ENCODE data around the gene GARIN5B. TPM values are rescaled to one million over a fixed set of nuclear protein-coding genes. Genes with fewer than 3 reads are reported as not detected.

GARIN5B gene
- polyA plus RNA-seq, 1 of the 3 experiments (the other 2 are of a cell fraction): not detected

GRCh38 chr19:55385724-55386492 lies 22.8 kb upstream of the GARIN5B start, which contains the start of gene RPL28:
Gene RPL28 (plus strand): TSS chr19:55385932. CDS start chr19:55386358, 426 bp downstream.
- Histone ChIP-seq H3K79me2 (ENCODE audit: insufficient read depth) (peaks cover 48% of the 10 kb centered on the region), H3K9me2 (no peaks in the 10 kb centered on the region), H3K27ac (ENCODE audit: low read depth in 2 of 2, low read length in 1 of 2) (peak within 1 kb of the TSS; percentile 98), H2AFZ (ENCODE audit: low read depth) (peak within 1 kb of the TSS; percentile 94), H3K4me3 (ENCODE audit: low read depth in 2 of 2, low read length in 1 of 2) (peak within 1 kb of the TSS; percentile 86 to 97), H3F3A (replicated peaks; ENCODE audit: insufficient read depth) (peaks cover 29% of the 10 kb centered on the region), H3K36me3 (replicated peaks in 1 of 2; ENCODE audit: control insufficient read depth in 1 of 2, insufficient read depth in 2 of 2, low read length in 1 of 2) (peaks cover 39% of the 10 kb centered on the region in 2 experiments), H3K4me2 (peak within 1 kb of the TSS; percentile 100), H3K9me3 (no peaks in the 10 kb centered on the region), H4K20me1 (ENCODE audit: insufficient read depth) (peaks cover 50% of the 10 kb centered on the region), H3K4me1 (ENCODE audit: control insufficient read depth in 1 of 2, insufficient read depth in 2 of 2, low read depth in 1 of 2, low read length in 1 of 2) (peaks cover 25 to 51% of the 10 kb centered on the region in 2 experiments; a peak in 3 of 4 replicates), H3K9ac (peak within 1 kb of the TSS; percentile 97), H3K27me3 (ENCODE audit: insufficient read depth) (no peaks in the 10 kb centered on the region)
- WGBS (ENCODE audit: low lambda C conversion rate): under 1% methylated on average over 45 of the region's 68 CpGs
- TF ChIP-seq MXI1 (IDR thresholded peaks at IDR 0.05; ENCODE audit: low read depth, low read length) (peak; percentile 21; the same call in 1 of the 2 replicates), ELF1 (IDR thresholded peaks at IDR 0.05) (peak; percentile 63), YY1 (IDR thresholded peaks at IDR 0.05; ENCODE audit: low read depth) (peak; percentile 53), SIN3A (IDR thresholded peaks at IDR 0.05; ENCODE audit: borderline replicate concordance, low read depth, low read length) (peak; percentile 97), RCOR1 (IDR thresholded peaks at IDR 0.05; ENCODE audit: low read length) (no peak), CTCF (IDR thresholded peaks at IDR 0.05) (no peak), POLR2AphosphoS5 (IDR thresholded peaks at IDR 0.05; ENCODE audit: low read depth, low read length) (peak; percentile 100), TAF1 (IDR thresholded peaks at IDR 0.05; ENCODE audit: borderline replicate concordance, low read depth, low read length) (peak; percentile 100), MEF2A (IDR thresholded peaks at IDR 0.05; ENCODE audit: borderline replicate concordance, low read depth) (no peak), CHD2 (IDR thresholded peaks at IDR 0.05; ENCODE audit: low read length, partially characterized antibody) (no peak), EP300 (IDR thresholded peaks at IDR 0.05; ENCODE audit: borderline replicate concordance in 1 of 2, low read depth in 1 of 2, low read length in 1 of 2) (no peak), GABPA (IDR thresholded peaks at IDR 0.05; ENCODE audit: low read depth) (peak; percentile 90), RAD21 (IDR thresholded peaks at IDR 0.05; ENCODE audit: low read length) (no peak)
- TF ChIP-seq, protein P1, sequence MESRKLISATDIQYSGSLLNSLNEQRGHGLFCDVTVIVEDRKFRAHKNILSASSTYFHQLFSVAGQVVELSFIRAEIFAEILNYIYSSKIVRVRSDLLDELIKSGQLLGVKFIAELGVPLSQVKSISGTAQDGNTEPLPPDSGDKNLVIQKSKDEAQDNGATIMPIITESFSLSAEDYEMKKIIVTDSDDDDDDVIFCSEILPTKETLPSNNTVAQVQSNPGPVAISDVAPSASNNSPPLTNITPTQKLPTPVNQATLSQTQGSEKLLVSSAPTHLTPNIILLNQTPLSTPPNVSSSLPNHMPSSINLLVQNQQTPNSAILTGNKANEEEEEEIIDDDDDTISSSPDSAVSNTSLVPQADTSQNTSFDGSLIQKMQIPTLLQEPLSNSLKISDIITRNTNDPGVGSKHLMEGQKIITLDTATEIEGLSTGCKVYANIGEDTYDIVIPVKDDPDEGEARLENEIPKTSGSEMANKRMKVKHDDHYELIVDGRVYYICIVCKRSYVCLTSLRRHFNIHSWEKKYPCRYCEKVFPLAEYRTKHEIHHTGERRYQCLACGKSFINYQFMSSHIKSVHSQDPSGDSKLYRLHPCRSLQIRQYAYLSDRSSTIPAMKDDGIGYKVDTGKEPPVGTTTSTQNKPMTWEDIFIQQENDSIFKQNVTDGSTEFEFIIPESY (IDR thresholded peaks at IDR 0.05; ENCODE audit: borderline replicate concordance, low read depth): no peak
- TF ChIP-seq, protein P2, sequence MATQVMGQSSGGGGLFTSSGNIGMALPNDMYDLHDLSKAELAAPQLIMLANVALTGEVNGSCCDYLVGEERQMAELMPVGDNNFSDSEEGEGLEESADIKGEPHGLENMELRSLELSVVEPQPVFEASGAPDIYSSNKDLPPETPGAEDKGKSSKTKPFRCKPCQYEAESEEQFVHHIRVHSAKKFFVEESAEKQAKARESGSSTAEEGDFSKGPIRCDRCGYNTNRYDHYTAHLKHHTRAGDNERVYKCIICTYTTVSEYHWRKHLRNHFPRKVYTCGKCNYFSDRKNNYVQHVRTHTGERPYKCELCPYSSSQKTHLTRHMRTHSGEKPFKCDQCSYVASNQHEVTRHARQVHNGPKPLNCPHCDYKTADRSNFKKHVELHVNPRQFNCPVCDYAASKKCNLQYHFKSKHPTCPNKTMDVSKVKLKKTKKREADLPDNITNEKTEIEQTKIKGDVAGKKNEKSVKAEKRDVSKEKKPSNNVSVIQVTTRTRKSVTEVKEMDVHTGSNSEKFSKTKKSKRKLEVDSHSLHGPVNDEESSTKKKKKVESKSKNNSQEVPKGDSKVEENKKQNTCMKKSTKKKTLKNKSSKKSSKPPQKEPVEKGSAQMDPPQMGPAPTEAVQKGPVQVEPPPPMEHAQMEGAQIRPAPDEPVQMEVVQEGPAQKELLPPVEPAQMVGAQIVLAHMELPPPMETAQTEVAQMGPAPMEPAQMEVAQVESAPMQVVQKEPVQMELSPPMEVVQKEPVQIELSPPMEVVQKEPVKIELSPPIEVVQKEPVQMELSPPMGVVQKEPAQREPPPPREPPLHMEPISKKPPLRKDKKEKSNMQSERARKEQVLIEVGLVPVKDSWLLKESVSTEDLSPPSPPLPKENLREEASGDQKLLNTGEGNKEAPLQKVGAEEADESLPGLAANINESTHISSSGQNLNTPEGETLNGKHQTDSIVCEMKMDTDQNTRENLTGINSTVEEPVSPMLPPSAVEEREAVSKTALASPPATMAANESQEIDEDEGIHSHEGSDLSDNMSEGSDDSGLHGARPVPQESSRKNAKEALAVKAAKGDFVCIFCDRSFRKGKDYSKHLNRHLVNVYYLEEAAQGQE (IDR thresholded peaks at IDR 0.05; ENCODE audit: low read depth, low read length): peak; percentile 81; the same call in 1 of the 2 replicates
- TF ChIP-seq, protein P3, sequence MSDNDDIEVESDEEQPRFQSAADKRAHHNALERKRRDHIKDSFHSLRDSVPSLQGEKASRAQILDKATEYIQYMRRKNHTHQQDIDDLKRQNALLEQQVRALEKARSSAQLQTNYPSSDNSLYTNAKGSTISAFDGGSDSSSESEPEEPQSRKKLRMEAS (IDR thresholded peaks at IDR 0.05; ENCODE audit: low read depth): peak; percentile 64
- CTCF ChIA-PET: interaction anchor here (0.7 to 5.3 kb wide), 3 partner anchors 84 to 244 kb away, joined by 3 to 22 read pairs (median 19); no protein-coding TSS in a partner anchor
- peak; percentile 94 for DNase-seq
- POLR2A ChIA-PET: no interaction called here
